Measurements from ENCODE around the gene PLCH2.

DNA sequence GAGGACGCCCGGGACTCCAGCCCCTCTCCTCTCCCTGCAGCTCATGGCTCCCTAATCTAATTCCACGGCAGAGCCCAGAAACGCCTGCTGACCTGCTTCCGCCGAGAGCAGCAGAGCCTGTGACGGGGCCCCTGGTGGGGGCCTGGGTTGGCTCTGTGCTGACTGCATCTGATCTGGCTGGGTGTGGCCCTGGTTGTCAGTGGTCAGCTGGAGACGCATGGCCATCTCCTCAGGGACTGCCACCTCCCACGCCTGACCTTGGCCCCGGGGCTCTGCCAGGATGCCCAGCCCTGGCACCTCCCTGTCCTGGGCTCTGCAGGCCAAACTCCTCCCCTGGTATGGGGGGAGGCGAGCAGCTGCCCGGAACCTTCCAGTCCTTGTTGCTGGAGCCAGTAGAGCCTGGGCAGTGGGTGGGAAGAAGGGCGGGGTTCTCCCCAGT is 1.1 kb upstream of the PLCH2 start:
- TF ChIP-seq POLR2A (IDR thresholded peaks at IDR 0.05; ENCODE audit: low read depth, low read length): no peak
- TF ChIP-seq CTCF (IDR thresholded peaks at IDR 0.05; ENCODE audit: extremely low read depth in 1 of 2, insufficient read depth in 1 of 2, low read depth in 1 of 2, low read length in 2 of 2): no peak

Measured in endothelial cell of umbilical vein (primary cell).